GM12874 (cell line): Measurements from ENCODE around the gene ACTN1.

ENCODE experiments used
- CTCF ChIP-seq: IDR thresholded peaks from 2 replicates; pipeline ENCODE4 v1.5.1; 2011; ENCODE audit warnings: low read depth, mild to moderate bottlenecking, control low read depth, low read length, moderate library complexity; ENCODE audit not compliant: insufficient read depth

Gene ACTN1

GRCh38 chr14:68967459-68967940 lies 11.6 kb downstream of the ACTN1 start:
- no peak for TF ChIP-seq CTCF

GRCh38 chr14:68966872-68967301 lies 12.2 kb downstream of the ACTN1 start:
- no peak for TF ChIP-seq CTCF

GRCh38 chr14:68965261-68965761 lies 13.8 kb downstream of the ACTN1 start:
- TF ChIP-seq CTCF = no peak

- TF ChIP-seq CTCF = no peak
Measured at GRCh38 chr14:68964300-68965093, 14.6 kb downstream of the ACTN1 start.

- TF ChIP-seq CTCF = no peak
Measured at GRCh38 chr14:68962681-68963080, 16.4 kb downstream of the ACTN1 start.

GRCh38 chr14:68961781-68962584 lies 17.1 kb downstream of the ACTN1 start:
- no peak for TF ChIP-seq CTCF

- no peak for TF ChIP-seq CTCF
Measured at GRCh38 chr14:68961361-68961760, 17.7 kb downstream of the ACTN1 start.
